ENCODE measurements around the gene ARMC2. TPM values are rescaled to one million over a fixed set of nuclear protein-coding genes. Genes with fewer than 3 reads are reported as not detected.
"Not testable (repeated sequence)": the region's sequence is repeated elsewhere in the genome, so short reads cannot be mapped to it uniquely, and the experiment has no call there.

ARMC2 gene
- total RNA-seq, 4 donors from 2014 or later, result 2.2 to 15.3 (median 7.8) TPM

DNA sequence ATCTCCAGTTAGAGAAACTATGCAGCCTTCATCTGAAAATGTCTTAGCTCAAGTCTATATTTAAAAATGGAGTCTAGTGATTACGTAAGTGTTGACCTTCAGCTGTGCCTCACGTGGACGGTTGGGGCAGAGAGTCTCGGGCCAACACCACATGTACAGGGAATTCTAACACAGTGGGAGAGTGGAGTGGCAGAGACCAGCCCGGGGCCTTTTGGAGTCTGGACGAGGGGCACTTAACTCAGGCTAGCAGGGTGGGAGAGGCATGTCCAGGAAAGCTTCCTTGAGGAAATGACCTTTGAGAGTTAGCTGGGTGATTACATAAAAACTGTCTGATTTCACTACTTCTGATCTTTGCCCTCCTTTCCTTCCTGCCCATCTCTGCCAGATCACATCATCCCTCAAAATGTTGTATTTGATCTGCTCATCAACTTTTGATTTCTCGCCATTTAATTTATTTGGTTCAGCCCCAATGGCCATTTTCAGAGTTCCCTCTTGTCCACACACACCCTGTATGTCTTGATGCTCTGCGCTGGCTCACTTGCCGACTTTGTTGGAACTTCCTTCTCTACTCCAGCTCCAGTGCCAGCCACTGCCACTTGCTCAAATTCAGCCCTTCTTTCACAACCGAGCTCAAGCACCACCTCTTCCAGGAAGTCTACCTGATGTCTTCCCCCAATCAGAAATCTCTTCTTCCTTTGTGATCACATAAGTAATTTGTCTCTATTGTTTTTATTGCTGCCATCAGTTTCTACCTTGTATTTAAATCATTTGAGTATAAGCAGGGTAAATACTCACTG is 2.6 kb downstream of the ARMC2 start:
- DNase-seq (ENCODE audit: low spot score) (no peak), ATAC-seq (ENCODE audit: low FRiP score) (no peak)
- TF ChIP-seq, protein P1, sequence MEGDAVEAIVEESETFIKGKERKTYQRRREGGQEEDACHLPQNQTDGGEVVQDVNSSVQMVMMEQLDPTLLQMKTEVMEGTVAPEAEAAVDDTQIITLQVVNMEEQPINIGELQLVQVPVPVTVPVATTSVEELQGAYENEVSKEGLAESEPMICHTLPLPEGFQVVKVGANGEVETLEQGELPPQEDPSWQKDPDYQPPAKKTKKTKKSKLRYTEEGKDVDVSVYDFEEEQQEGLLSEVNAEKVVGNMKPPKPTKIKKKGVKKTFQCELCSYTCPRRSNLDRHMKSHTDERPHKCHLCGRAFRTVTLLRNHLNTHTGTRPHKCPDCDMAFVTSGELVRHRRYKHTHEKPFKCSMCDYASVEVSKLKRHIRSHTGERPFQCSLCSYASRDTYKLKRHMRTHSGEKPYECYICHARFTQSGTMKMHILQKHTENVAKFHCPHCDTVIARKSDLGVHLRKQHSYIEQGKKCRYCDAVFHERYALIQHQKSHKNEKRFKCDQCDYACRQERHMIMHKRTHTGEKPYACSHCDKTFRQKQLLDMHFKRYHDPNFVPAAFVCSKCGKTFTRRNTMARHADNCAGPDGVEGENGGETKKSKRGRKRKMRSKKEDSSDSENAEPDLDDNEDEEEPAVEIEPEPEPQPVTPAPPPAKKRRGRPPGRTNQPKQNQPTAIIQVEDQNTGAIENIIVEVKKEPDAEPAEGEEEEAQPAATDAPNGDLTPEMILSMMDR (IDR thresholded peaks at IDR 0.05), result no peak

DNA sequence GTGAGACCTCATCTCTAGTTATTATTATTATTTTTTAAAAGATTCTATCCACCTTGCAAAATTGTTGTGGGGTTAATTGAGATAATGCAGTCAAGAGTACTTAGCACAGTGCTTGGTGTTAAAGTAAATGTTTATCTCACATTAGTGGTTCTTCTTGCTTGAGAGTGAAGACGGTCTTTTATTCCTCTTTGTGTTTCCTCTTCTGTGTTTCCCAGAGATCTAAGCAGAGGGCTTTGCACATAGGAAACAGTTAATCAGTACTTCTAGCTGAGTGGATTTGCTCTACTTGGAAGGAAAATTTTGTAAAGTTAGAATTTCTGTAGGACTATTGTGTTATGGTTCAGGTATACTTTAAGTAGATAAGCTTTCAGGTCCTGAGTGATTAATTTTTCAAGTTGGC is 3.5 kb downstream of the ARMC2 start:
- ATAC-seq (ENCODE audit: low FRiP score), result no peak
- TF ChIP-seq, protein P1 (IDR thresholded peaks at IDR 0.05), result no peak

DNA sequence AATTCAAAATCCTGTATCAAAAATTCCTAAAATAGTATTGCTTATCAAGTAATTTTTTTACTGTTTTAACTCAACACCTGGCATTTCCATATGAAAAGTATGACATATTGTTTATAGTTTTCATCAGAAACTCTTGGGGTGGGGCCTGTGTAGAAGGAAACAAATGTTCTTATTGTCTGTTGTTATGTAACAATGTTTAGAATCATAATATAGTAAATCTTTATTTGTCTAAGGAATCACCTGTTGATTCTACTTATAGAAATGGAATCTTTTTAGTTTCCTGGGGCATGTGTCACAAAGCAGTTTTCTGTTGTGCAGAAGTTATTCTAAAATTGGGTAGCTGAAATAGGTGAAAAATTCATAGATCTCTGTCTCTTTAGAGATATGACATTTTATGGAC is 4.9 kb downstream of the ARMC2 start:
- ATAC-seq (ENCODE audit: low FRiP score) (no peak), DNase-seq (ENCODE audit: low spot score) (no peak)
- TF ChIP-seq, protein P1 (IDR thresholded peaks at IDR 0.05), result no peak

More for the DNA sequence above, 3.5 kb downstream of the ARMC2 start:
- DNase-seq (ENCODE audit: low spot score), result no peak

DNA sequence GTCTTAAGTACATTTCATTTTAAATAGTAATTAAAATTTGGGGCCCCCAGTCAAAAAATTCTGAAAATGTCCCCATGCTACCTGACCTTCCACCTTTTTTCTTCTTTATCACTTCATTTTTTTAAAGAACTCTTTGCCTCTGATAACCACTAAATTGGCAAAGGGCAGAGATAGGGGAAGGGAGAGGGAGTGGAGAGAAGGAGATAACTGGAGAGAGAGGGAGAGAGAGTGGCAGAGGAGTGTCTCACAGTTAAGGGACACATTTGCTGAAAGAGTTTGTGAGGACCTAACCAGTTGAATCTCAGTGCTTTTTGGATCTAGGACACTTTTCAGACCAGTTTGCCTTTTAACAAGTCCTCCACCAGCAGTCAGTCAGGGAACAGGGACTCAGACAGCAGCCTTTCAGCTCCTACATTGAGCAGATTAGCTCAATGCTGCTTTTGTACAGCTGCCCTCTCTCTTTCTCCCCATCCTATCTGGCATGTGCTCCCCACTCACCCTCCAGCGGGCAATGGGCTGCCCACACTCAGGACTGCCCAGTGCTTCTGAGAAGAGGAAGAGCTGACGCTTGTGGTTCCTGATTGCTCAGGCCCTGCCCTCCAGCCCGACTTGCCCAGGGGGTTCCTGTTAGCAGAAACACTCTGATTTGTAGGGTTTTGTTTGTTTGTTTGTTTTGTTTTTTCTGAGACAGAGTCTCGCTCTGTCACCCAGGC is 14.4 kb downstream of the ARMC2 start:
- DNase-seq (ENCODE audit: low spot score) (no peak), ATAC-seq (ENCODE audit: low FRiP score) (no peak)
- TF ChIP-seq, protein P1 (IDR thresholded peaks at IDR 0.05), result no peak

DNA sequence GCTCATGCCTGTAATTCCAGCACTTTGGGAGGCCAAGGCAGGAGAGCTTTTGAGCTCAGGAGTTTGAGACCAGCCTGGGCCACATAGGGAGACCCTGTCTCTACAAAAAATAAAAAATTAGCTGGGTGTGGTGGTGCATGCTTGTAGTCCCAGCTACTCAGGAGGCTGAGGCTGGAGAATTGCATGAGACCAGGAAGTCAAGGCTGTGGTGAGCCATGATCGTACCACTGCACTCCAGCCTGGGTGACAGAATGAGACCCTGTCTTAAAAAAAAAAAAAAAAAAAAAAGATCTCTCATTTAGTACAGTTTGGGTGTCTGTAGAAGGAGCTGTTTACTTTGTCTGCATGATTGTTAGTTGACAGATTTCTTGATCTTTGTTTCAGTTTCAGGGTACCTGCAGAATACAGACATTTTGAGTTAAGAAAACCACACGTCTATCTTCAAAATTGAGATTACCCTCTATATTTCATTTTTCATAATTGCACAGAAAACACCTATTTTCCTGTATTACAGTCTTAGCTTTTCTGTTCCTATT is 17.6 kb downstream of the ARMC2 start:
- DNase-seq (ENCODE audit: low spot score); ATAC-seq (ENCODE audit: low FRiP score): not testable (repeated sequence)

DNA sequence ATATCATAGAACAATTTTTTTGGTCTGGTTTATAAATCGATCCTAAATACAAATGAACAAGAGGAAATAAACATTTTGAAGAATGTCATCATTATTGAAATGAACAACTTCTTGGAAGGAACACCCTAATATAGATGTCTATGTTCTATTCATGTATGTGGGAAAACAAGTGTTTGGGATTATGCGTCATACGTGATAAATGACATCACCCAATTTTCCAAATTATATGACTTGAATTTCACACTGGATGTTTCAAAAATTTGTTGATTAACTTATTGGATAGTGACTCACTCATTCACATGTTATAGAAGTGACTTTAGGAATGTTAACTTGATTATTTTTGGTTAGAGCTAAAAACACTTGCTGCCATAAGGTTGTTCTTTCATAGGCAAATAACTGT is 18.6 kb downstream of the ARMC2 start:
- DNase-seq (ENCODE audit: low spot score), result no peak
- no peak for ATAC-seq (ENCODE audit: low FRiP score)
- TF ChIP-seq, protein P1 (IDR thresholded peaks at IDR 0.05), result no peak

DNA sequence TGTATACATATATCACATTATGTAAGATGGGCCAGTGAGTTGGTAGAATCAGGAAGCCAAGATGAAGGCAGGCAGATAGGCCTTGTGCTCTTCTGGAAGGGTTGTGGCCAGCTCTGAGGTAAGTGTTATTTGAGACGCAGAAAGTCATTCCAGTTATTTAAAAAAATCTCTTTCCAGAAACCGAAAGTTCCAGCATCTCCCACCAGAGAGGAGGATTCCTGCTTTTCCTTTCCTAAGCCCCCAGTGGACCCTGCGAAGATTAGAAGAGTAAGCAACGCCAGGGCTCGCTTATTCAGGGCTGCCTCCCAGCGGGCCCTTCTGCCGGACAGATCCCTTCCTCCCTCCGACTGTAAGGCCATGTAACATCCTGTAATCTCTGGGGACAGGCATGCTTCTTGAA is 20.4 kb downstream of the ARMC2 start:
- no peak for DNase-seq (ENCODE audit: low spot score)
- no peak for ATAC-seq (ENCODE audit: low FRiP score)
- TF ChIP-seq, protein P1 (IDR thresholded peaks at IDR 0.05), result no peak

All from omental fat pad (tissue), 4 donors.